Right lobe of liver (tissue), 4 donors: ENCODE data around the gene MFSD2A.

ENCODE experiments used
- POLR2A ChIP-seq: fragments of 450-650 bp; IDR thresholded peaks from one replicate; pipeline ENCODE4 v1.6.1; 2017; ENCODE audit warnings: antibody characterized with exemption, mild to moderate bottlenecking
- TF ChIP-seq, protein P1 (sequence below), 4 donors: fragments of 200-600 bp in 3 of 4; fragments of 450-650 bp in 1 of 4; IDR thresholded peaks; one replicate each; pipeline versions ENCODE4 v1.5.1 to v1.8.0; 2016 to 2022; ENCODE audit warnings: antibody characterized with exemption in 4 of 4, mild to moderate bottlenecking in 2 of 4
- donor health status: DM: no; HTN: no; CAD: no.
- donor health status: DM: no; HTN: no; CAD: no.
- donor health status: DM: no; HTN: yes; CAD: no.

DNA sequence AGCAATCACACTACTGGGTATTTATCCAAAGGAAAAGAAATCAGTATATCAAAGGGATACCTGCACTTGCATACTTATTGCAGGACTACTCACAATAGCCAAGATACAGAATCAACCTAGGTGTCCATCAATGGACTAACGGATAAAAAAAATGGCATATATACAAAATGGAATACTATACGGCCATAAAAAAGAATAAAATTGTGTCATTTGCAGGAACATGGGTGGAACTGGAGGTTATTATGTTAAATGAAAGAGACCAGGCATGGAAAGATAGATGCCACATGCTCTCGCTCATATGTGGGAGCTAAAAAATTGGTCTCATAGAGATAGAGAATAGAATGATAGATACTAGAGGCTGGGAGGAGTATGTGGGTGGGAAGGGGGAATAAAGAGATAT is 56.3 kb downstream of the MFSD2A start:
- TF ChIP-seq, protein P1, sequence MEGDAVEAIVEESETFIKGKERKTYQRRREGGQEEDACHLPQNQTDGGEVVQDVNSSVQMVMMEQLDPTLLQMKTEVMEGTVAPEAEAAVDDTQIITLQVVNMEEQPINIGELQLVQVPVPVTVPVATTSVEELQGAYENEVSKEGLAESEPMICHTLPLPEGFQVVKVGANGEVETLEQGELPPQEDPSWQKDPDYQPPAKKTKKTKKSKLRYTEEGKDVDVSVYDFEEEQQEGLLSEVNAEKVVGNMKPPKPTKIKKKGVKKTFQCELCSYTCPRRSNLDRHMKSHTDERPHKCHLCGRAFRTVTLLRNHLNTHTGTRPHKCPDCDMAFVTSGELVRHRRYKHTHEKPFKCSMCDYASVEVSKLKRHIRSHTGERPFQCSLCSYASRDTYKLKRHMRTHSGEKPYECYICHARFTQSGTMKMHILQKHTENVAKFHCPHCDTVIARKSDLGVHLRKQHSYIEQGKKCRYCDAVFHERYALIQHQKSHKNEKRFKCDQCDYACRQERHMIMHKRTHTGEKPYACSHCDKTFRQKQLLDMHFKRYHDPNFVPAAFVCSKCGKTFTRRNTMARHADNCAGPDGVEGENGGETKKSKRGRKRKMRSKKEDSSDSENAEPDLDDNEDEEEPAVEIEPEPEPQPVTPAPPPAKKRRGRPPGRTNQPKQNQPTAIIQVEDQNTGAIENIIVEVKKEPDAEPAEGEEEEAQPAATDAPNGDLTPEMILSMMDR (IDR thresholded peaks at IDR 0.05): no peak
- TF ChIP-seq POLR2A: no peak
